ENCODE data around the gene RNF167. TPM values are rescaled to one million over a fixed set of nuclear protein-coding genes. Genes with fewer than 3 reads are reported as not detected.

Gene RNF167
- total RNA-seq: 100 to 1,000 TPM; 176 to 201 TPM

- H3K9me3 Mint-ChIP-seq: no peaks in the 10 kb centered on the region
- peak; percentile 96 to 98 for DNase-seq
- H3K27ac Mint-ChIP-seq: peak within 1 kb of the TSS; percentile 99
- H3K4me1 Mint-ChIP-seq (ENCODE audit: low read depth): peaks cover 54% of the 10 kb centered on the region
- peak within 1 kb of the TSS; percentile 93 to 98 for H3K4me3 Mint-ChIP-seq
- H3K27me3 Mint-ChIP-seq (ENCODE audit: low read depth): no peaks in the 10 kb centered on the region
- H3K36me3 Mint-ChIP-seq (ENCODE audit: insufficient read depth in 2 of 2): peaks cover 24 to 50% of the 10 kb centered on the region in 2 donors
- ATAC-seq (replicated peaks in 1 of 2): peak; percentile 83
Measured at GRCh38 chr17:4939796-4940554, at the start of gene RNF167, which contains the start of gene SLC25A11. Gene RNF167 (plus strand): TSS chr17:4940268. CDS start chr17:4940910, 642 bp downstream. Gene SLC25A11 (minus strand): TSS chr17:4940046. CDS start chr17:4939910, 136 bp downstream.

GRCh38 chr17:4891411-4892410, 48.4 kb upstream of the RNF167 start:
- Mint-ChIP-seq H3K4me3 (no peak overlapping the region), H3K36me3 (ENCODE audit: insufficient read depth in 2 of 2) (peaks cover 0 to 3% of the 10 kb centered on the region in 2 donors), H3K27ac (no peak overlapping the region), H3K9me3 (no peaks in the 10 kb centered on the region), H3K4me1 (ENCODE audit: low read depth) (no peaks in the 10 kb centered on the region), H3K27me3 (ENCODE audit: low read depth) (no peaks in the 10 kb centered on the region)
- no peak for DNase-seq
- ATAC-seq (replicated peaks in 1 of 2): no peak

GRCh38 chr17:4892499-4893221, 47.4 kb upstream of the RNF167 start:
- Mint-ChIP-seq H3K36me3 (ENCODE audit: insufficient read depth in 2 of 2) (peaks cover 0 to 3% of the 10 kb centered on the region in 2 donors), H3K4me1 (ENCODE audit: low read depth) (no peaks in the 10 kb centered on the region), H3K27me3 (ENCODE audit: low read depth) (no peaks in the 10 kb centered on the region), H3K27ac (no peak overlapping the region), H3K9me3 (no peaks in the 10 kb centered on the region), H3K4me3 (no peak overlapping the region)
- DNase-seq (no peak), ATAC-seq (replicated peaks in 1 of 2) (no peak)

- Mint-ChIP-seq H3K27me3 (ENCODE audit: low read depth) (no peaks in the 10 kb centered on the region), H3K4me1 (ENCODE audit: low read depth) (peaks cover under 1% of the 10 kb centered on the region), H3K4me3 (no peak overlapping the region), H3K36me3 (ENCODE audit: insufficient read depth in 2 of 2) (peaks cover 0 to 3% of the 10 kb centered on the region in 2 donors), H3K9me3 (no peaks in the 10 kb centered on the region), H3K27ac (no peak overlapping the region)
- ATAC-seq (replicated peaks in 1 of 2) (no peak), DNase-seq (no peak)
Measured at GRCh38 chr17:4893272-4893671, 46.8 kb upstream of the RNF167 start.

GRCh38 chr17:4893721-4894560, 46.1 kb upstream of the RNF167 start:
- no peak overlapping the region for H3K4me3 Mint-ChIP-seq
- no peak for DNase-seq
- no peaks in the 10 kb centered on the region for H3K9me3 Mint-ChIP-seq
- ATAC-seq (replicated peaks in 1 of 2): no peak
- H3K36me3 Mint-ChIP-seq (ENCODE audit: insufficient read depth in 2 of 2): peaks cover 0 to 3% of the 10 kb centered on the region in 2 donors
- H3K27me3 Mint-ChIP-seq (ENCODE audit: low read depth): no peaks in the 10 kb centered on the region
- no peak overlapping the region for H3K27ac Mint-ChIP-seq
- peaks cover 5% of the 10 kb centered on the region for H3K4me1 Mint-ChIP-seq (ENCODE audit: low read depth)

- H3K4me1 Mint-ChIP-seq (ENCODE audit: low read depth): peaks cover 12% of the 10 kb centered on the region
- H3K27ac Mint-ChIP-seq: no peak overlapping the region
- ATAC-seq (replicated peaks in 1 of 2) (no peak), DNase-seq (no peak)
- H3K27me3 Mint-ChIP-seq (ENCODE audit: low read depth): no peaks in the 10 kb centered on the region
- no peaks in the 10 kb centered on the region for H3K9me3 Mint-ChIP-seq
- H3K36me3 Mint-ChIP-seq (ENCODE audit: insufficient read depth in 2 of 2): peaks cover 1 to 3% of the 10 kb centered on the region in 2 donors
- H3K4me3 Mint-ChIP-seq: no peak overlapping the region
Measured at GRCh38 chr17:4895121-4895520, 44.9 kb upstream of the RNF167 start.

GRCh38 chr17:4895657-4896331, 44.3 kb upstream of the RNF167 start:
- ATAC-seq (replicated peaks in 1 of 2) (no peak), DNase-seq (no peak)
- H3K36me3 Mint-ChIP-seq (ENCODE audit: insufficient read depth in 2 of 2): peaks cover 0 to 4% of the 10 kb centered on the region in 2 donors
- peaks cover 12% of the 10 kb centered on the region for H3K4me1 Mint-ChIP-seq (ENCODE audit: low read depth)
- no peaks in the 10 kb centered on the region for H3K27me3 Mint-ChIP-seq (ENCODE audit: low read depth)
- H3K4me3 Mint-ChIP-seq: no peak overlapping the region
- no peak overlapping the region for H3K27ac Mint-ChIP-seq
- no peaks in the 10 kb centered on the region for H3K9me3 Mint-ChIP-seq

- Mint-ChIP-seq H3K27ac (no peak overlapping the region), H3K27me3 (ENCODE audit: low read depth) (no peaks in the 10 kb centered on the region), H3K4me1 (ENCODE audit: low read depth) (peaks cover 12% of the 10 kb centered on the region), H3K9me3 (no peaks in the 10 kb centered on the region), H3K36me3 (ENCODE audit: insufficient read depth in 2 of 2) (peaks cover 0 to 7% of the 10 kb centered on the region in 2 donors), H3K4me3 (no peak overlapping the region)
- ATAC-seq (replicated peaks in 1 of 2) (no peak), DNase-seq (no peak)
Measured at GRCh38 chr17:4896332-4897197, 43.5 kb upstream of the RNF167 start.

- peaks cover 0 to 7% of the 10 kb centered on the region in 2 donors for H3K36me3 Mint-ChIP-seq (ENCODE audit: insufficient read depth in 2 of 2)
- H3K27me3 Mint-ChIP-seq (ENCODE audit: low read depth): no peaks in the 10 kb centered on the region
- no peak for ATAC-seq (replicated peaks in 1 of 2)
Measured at GRCh38 chr17:4897198-4897687, 42.8 kb upstream of the RNF167 start.

GRCh38 chr17:4897785-4898184, 42.3 kb upstream of the RNF167 start:
- ATAC-seq (replicated peaks in 1 of 2) (no peak), DNase-seq (no peak)
- Mint-ChIP-seq H3K36me3 (ENCODE audit: insufficient read depth in 2 of 2) (peaks cover 0 to 7% of the 10 kb centered on the region in 2 donors), H3K4me1 (ENCODE audit: low read depth) (peaks cover 19% of the 10 kb centered on the region), H3K9me3 (no peaks in the 10 kb centered on the region), H3K27me3 (ENCODE audit: low read depth) (no peaks in the 10 kb centered on the region), H3K27ac (no peak overlapping the region), H3K4me3 (no peak overlapping the region)

More at GRCh38 chr17:4897198-4897687, 42.8 kb upstream of the RNF167 start:
- H3K4me3 Mint-ChIP-seq: no peak overlapping the region
- no peaks in the 10 kb centered on the region for H3K9me3 Mint-ChIP-seq
- no peak for DNase-seq
- H3K4me1 Mint-ChIP-seq (ENCODE audit: low read depth): peaks cover 13% of the 10 kb centered on the region
- H3K27ac Mint-ChIP-seq: no peak overlapping the region

GRCh38 chr17:4898351-4898750, 41.7 kb upstream of the RNF167 start:
- no peak for DNase-seq
- H3K9me3 Mint-ChIP-seq: no peaks in the 10 kb centered on the region
- no peak overlapping the region for H3K27ac Mint-ChIP-seq
- peaks cover 0 to 7% of the 10 kb centered on the region in 2 donors for H3K36me3 Mint-ChIP-seq (ENCODE audit: insufficient read depth in 2 of 2)
- H3K27me3 Mint-ChIP-seq (ENCODE audit: low read depth): no peaks in the 10 kb centered on the region
- ATAC-seq (replicated peaks in 1 of 2): no peak
- H3K4me3 Mint-ChIP-seq: peak overlapping the region; percentile 73
- peaks cover 24% of the 10 kb centered on the region for H3K4me1 Mint-ChIP-seq (ENCODE audit: low read depth)

All from activated T-cell treated with anti-CD3 and anti-CD28 coated beads, Interleukin-2, amount 50 U/mL, for 72 hours (primary cell).